HG03135 (cell line): ENCODE data around the gene COL27A1.
"Not testable (repeated sequence)": the region's sequence is repeated elsewhere in the genome, so short reads cannot be mapped to it uniquely, and the experiment has no call there.

Experiments used
- ATAC-seq: cut with Tn5 transposase; IDR thresholded peaks from one replicate; pipeline ENCODE4 v1.9.1; 2021; ENCODE audit warnings: mild to moderate bottlenecking, moderate library complexity; ENCODE audit not compliant: unreplicated experiment

COL27A1 gene

GRCh38 chr9:114122136-114123027, 33.0 kb upstream of the COL27A1 start:
- ATAC-seq, result no peak

- ATAC-seq, result no peak
Observed at GRCh38 chr9:114123031-114123977, 32.0 kb upstream of the COL27A1 start.

GRCh38 chr9:114124138-114124537, 31.2 kb upstream of the COL27A1 start:
- ATAC-seq, result no peak

GRCh38 chr9:114124666-114125475, 30.5 kb upstream of the COL27A1 start:
- no peak for ATAC-seq

- no peak for ATAC-seq
Observed at GRCh38 chr9:114125476-114126013, 29.8 kb upstream of the COL27A1 start.

- ATAC-seq, result no peak
Observed at GRCh38 chr9:114126247-114127060, 28.9 kb upstream of the COL27A1 start.

GRCh38 chr9:114128759-114129158, 26.6 kb upstream of the COL27A1 start:
- not testable (repeated sequence) for ATAC-seq

GRCh38 chr9:114130141-114130540, 25.2 kb upstream of the COL27A1 start:
- no peak for ATAC-seq

GRCh38 chr9:114130624-114131277, 24.6 kb upstream of the COL27A1 start:
- no peak for ATAC-seq

- ATAC-seq, result no peak
Observed at GRCh38 chr9:114131808-114132549, 23.4 kb upstream of the COL27A1 start.

GRCh38 chr9:114132550-114132918, 22.8 kb upstream of the COL27A1 start:
- ATAC-seq, result no peak

GRCh38 chr9:114134827-114135396, 20.4 kb upstream of the COL27A1 start:
- no peak for ATAC-seq

GRCh38 chr9:114137831-114138230, 17.5 kb upstream of the COL27A1 start:
- no peak for ATAC-seq

- ATAC-seq, result no peak
Observed at GRCh38 chr9:114138552-114138971, 16.8 kb upstream of the COL27A1 start.

GRCh38 chr9:114139071-114139470, 16.3 kb upstream of the COL27A1 start:
- ATAC-seq, result no peak

- ATAC-seq, result no peak
Observed at GRCh38 chr9:114140401-114140800, 14.9 kb upstream of the COL27A1 start.

GRCh38 chr9:114140850-114141249, 14.5 kb upstream of the COL27A1 start:
- ATAC-seq, result no peak
